ENCODE data around the gene ARSB.
"Not testable (repeated sequence)": the region's sequence is repeated elsewhere in the genome, so short reads cannot be mapped to it uniquely, and the experiment has no call there.

Gene ARSB

DNA sequence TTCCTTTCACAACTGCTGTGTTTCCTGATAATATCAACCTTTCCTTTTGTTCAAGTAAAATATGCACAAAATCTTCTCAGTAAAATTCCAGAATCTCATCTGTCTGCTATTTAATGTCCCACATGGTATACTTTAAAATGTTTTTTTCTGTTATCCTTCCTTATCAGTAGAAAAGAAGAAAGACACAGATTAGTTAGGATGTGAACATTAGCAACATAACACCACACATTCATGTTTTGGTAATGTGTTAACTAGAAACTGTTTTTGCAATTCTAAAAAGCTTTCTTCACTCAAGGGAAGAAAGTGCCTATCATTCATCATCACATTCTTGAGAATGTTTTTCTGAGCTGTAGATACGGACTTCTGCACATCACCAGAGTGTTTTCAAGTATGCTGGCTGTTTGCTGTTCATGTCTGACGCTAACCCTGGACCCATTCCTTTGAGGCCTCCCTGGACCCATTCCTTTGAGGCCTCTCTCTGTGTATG lies 10.5 kb upstream of the ARSB start:
- no peak for DNase-seq (ENCODE audit: low read depth)

DNA sequence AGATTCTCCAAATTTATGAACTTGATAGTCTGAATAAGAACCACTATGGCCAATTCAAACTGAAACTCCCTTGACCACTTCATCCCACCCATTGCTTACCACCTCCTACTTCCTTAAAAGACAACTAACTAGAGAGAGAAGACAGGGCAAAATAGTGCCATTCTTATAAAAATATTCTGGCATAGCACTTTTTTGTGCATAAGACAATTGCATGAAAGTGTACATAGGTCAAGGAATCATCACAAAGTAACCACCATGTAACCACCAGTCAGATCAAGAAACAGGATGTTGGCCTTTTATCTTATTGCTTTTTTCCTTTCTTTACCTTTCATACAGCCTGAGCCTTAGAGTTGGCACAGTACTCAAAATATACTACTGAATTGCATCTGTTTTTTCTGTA lies 8.1 kb upstream of the ARSB start:
- no peak for DNase-seq (ENCODE audit: low read depth)

DNA sequence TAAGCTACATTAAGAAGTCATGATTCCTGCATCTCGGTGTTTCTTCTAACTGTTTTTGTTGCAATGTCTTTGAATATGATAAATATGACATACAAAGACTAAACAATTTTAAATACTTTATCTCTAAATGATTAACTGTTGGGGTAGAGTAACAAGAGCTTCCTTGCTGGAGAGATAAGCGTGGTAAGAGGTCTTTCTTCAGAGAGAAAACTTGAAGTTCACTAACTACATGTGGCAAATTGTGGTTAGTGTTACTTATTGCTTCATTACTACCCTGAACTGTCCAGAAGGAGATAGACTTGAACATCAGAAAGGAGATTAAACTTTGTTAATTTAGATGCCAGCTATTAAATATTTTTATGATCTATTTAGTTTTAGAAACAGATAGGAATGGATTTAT lies 7.0 kb upstream of the ARSB start:
- no peak for DNase-seq (ENCODE audit: low read depth)

DNA sequence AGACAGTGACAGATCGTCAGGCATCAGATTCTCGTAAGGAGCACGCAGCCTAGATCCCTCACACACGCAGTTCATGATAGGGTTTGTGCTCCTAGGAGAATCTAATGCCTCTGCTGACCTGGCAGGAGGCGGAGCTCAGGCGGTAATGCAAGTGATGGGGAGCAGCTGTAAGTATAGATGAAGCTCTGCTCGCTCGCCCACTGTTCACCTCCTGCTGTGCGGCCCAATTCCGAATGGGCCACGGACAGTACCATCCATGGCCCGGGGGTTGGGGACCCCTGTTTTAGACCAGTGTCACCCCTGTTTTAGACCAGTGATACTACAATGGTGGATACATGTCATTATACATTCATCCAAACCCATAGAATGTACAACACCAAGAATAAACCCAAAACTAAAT lies 4.0 kb upstream of the ARSB start:
- DNase-seq (ENCODE audit: low read depth): no peak

DNA sequence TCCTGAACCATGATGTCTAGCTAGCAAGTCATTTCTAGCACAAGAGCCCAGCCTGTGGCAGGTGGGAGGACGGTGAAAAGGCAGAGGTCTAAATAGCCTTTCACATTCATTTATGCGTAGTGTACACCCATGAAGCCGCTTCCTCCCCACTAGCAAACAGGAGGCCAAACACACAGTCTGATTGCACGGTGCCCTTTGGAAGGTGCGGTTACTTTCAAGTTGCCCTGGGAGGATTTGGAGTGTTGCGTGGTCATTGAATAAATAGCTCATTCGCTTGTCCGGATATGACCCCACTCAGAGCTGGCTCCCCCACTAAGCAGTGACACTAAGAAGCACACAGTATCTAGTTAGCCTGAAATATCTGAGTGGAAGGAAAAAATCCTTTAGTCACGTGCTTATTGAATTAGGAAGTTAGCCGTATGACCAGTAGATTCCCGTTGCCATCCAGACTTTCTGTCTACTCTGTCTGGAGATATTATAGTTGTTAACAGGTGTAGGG lies 664 bp upstream of the ARSB start:
- DNase-seq (ENCODE audit: low read depth): peak; percentile 70

DNA sequence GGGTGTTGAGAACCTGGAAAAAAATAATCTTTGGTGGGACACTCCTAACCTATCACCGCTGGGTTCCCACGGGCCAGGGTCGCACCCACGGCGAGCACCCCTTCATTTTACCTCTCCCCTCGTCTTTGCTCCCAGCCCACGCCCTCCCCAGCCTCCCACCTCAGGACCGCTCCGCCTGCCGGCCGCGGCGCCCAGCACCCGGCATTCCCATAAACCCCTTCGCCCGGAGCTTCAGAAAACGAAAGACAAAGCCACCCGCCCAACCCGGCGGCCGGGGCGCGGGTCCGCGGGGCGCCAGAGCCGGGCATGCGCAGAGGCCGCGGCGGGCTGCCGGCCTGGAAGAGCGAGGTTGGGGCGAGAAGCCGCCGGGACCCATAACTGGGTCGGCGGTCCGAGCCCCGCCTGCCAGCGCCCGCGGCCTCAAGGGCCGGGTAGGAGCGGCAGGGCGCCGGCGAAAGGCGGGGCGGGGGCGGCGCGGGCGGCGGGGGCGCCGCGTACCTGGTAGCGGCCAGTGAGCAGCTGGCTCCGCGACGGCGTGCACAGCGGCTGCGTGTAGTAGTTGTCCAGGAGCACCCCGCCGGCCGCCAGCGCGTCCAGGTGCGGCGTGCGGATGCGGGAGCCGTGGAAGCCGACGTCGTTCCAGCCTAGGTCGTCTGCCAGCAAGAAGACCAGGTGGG lies 533 bp downstream of the ARSB start:
- peak; percentile 88 for DNase-seq (ENCODE audit: low read depth)

DNA sequence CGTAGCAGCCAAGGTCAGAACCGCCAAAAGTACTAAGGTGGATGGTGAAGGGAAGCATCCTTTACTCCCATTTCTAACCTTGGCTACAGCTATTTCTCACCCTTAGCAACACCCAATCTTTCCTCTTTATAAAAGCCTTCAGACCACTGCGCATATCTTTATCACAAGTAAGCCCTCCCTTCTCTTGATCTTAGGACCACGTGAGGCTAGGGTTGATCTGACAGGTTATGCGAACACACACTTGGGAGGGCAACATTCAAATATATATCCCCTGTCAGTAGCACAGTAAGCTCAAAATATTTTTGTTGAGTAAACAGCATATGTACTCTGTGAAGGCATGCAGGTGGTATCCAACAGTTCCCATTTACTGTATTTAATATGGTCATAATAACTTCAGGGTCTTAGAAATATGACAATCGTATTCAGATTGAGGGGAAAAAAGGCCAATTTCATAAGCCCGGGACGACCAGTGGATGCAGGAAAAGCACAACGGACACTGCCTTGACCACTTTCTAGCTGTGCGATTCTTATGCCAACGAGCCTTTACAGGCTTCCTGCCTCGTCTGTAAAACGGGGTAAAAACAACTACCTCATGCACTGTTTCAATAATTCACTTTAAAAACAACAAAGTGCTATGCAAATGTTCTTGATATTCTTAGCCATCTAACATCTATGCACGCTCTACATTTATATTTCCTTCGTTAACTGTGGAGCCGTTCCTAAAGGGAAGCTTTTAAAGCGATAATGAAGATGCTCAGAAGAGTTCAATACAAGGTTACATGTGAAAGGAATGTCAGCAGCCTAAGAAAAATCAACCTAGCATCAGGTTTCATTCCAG lies 1.3 kb downstream of the ARSB start:
- peak; percentile 34 for DNase-seq (ENCODE audit: low read depth)

DNA sequence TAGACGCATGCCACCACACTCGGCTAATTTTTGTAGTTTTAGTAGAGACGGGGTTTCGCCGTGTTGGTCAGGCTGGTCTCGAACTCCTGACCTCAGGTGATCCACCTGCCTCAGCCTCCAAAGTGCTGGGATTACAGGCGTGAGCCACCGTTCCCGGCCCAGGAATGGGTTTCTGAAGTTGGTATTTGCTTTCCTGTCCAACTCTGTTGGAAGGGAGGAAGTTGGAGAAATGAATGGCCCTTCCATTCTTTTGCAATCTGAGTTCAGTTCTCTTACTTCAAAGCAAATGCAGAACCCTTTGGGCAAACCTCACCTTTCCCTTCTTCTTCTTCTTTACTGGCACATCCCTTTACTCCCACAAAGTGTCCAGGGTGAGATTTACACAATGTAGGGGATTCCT lies 1.9 kb downstream of the ARSB start:
- DNase-seq (ENCODE audit: low read depth): not testable (repeated sequence)

DNA sequence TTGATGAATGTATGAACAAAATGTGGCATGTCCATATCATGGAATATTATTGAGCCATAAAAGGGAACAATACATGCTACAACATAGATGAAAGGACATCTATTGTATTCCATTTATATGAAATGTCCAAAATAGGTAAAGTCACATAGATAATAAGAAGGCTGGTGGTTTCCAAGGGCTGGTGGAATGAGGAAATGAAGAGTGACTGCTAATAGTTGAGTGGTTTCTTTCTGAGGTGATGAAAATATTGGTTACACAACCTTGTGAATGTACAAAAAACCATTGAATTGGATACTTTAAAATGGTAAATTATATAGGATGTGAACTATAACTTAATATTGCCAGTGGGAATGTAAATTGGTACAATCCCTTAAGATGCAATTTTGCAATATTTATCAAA lies 5.2 kb downstream of the ARSB start:
- DNase-seq (ENCODE audit: low read depth): no peak

DNA sequence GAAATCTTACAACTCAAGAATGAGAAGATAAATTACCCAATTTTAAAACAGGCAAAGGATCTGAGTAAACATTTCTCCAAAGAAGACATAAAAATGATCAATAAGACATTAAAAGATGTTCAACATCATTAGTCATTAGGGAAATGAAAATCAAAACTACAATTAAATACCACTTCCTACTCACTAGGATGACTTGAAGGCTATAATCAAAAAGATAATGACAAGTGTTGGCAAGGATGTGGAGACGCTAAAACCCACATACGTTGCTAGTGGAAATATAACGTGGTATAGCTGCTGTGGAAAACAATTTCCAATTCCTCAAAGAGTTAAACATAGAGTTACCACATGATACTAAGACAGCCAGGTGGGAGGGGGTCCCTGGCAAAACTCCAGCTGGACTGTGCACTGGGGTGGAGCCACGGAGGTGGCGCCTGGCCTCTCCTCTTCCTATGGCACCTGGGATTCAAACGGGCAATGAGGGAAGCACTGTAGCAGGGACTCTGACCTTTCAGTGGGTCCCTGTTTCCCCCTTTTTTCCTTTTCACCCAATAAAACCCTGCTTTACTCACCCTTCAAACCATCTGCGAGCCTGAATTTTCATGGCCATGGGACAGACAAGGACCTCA lies 5.9 kb downstream of the ARSB start:
- no peak for DNase-seq (ENCODE audit: low read depth)

DNA sequence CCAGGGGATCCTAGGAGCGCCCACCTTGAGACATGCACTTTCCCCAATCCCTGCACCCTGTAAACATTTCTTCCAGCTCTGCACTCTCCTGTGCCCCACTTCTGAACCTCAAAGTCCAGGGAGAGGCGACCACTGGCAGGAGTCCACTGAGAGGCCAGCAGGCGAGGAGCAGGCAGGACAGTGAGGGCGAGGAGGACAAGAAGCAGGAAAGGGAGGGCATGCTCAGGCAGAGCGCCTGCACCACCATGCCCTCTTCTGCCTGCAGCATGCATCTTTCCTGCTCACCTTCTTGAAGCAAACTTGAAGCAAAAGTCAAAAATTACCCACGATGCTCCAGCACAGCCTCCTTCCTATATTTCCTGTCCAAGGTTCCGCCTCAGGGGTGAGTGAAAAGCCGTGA lies 10.1 kb downstream of the ARSB start:
- DNase-seq (ENCODE audit: low read depth): no peak

DNA sequence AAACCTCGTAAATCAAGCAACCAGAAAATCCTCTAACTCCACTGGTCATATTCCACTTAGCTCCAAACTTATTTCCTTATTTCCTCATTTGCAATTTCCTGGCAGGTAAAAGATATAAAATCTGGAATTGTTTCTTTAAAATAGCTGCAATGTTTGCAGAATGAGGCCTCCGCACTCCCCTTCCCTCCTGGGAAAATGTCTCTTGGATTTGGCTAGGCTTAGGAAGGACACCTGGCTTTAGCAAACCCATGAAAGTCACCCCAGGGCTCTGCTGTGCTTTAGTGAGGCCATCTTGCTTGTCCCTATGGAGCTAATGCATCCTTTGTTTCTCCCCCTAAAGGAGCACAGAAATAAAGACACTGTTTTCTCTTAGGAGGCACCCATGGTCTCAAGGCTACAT lies 10.5 kb downstream of the ARSB start:
- no peak for DNase-seq (ENCODE audit: low read depth)

DNA sequence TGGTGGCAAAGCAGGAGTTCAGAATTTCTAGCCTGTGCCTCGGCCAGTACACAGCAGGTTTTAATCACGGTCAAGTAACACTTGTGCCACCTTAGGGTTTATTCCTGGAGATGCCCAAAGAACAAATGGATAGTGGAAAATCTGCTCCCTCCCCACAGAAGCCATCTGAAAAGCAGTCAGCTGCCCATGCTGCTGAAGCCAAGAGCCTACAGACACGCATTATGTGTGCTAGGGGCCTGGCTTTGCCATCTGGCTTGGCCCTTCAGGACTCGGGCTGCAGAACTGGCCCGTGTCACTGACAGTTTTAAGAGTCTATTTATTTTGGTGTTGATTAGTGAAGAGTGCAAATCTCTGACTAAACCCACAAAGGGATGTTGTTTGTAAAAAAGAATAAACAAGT lies 11.1 kb downstream of the ARSB start:
- DNase-seq (ENCODE audit: low read depth): no peak

DNA sequence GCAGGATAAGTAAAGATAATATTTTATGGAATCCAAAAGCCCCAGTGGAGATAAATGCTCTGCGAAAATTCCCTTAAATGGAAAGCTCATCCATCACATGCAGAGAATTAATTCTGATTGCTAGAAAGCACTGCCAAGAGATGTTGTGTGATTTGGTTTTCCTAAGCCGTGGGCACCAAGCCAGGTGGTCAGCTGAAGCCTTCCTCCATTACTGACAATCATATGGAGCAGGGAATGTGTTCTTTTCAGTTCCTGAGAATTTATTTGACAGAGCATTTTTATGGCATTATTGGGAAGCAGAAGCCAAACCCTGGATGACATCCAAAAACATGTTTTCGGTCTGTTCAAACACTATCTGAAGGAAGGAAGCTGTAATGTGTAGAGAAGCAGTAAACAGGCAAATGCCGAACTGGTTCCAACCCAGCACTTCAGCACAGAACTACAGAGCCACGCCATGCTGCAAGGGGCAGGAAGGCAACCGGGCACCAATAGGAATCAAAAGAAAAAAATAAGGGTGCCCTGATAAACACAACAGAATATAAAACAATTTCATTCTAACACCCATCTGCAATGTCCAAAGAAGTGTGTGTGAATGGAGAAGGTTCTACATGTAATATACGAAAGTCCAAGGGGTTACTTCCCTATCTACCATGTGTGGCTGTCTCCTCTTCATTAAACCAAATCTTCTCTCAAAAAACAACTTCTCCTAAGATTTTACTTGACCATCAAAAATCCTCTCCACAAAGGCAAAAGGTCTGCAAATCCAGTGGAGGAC lies 12.3 kb downstream of the ARSB start:
- DNase-seq (ENCODE audit: low read depth): peak; percentile 76

DNA sequence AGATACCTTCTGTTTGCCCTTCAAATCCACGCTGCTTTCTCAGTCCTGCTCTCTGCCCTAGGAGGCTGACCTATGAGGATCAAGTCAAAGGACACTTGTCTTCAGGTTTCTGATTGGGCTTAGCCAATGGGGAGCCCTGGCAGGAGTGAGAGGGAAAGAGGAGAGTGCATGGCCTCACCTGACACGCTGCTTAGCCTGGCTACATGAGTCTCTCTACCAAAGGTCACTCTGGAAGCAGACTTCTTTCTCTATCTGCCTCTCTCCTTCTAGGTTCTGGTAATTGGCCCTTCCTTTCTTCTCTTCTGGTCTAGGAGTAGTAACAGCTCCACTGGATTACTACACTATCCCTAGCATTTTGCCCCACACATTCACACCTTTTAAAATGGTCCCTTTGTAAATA lies 13.1 kb downstream of the ARSB start:
- no peak for DNase-seq (ENCODE audit: low read depth)

DNA sequence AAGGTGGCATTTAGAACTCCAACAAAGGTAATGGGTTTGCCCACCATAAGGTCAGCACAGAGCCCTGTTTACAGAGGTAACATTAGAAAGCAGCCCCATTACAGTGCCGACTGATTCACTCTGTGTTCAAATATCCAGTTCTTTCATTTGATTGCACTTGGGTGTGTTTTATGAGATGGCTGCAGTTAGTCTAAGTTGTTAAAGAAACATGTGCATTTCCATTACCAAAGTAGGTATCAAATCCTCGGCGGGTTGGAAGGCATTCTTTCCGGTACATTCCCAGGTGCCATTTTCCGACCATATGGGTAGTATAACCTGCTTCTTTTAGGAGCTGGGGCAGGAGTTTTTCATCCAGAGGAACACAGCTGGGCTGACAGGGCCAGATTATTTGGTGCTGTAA lies 16.3 kb downstream of the ARSB start:
- DNase-seq (ENCODE audit: low read depth): no peak

DNA sequence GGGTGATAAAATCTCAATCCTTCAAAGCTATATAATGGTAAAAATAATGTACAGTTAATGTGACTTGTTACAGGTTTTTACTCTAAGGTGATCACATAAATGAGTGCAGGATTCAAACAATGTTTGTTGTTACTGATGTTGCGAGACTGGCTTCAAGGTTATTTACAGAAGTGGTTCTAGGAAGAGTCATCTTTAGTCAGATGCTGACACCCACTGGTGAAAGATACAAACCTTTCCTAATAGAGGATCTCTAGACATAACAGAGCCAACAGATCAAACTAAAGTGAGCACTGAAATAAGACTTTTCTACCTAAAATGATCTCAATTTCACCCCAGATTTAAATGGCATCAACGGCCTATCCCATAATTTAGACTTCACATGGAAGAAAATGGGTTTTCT lies 20.2 kb downstream of the ARSB start:
- DNase-seq (ENCODE audit: low read depth): peak; percentile 74

DNA sequence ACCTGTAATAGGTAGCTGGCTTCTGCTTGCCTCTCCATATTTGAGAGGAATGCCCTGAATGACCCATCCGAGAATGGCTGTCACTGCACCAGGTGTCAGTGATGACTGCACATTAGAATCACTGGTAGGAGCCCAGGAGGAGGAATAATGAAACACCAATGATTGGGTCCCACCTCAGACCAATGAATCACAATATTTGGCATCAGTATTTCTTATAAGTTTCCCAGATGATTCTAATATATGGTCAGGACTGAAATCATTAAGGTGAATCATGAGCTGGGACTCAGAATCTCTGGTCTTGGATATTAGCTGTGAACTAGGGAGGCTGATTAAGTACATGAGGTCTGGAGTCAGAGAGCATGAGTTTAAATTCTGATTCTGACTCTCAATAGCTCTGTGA lies 23.4 kb downstream of the ARSB start:
- DNase-seq (ENCODE audit: low read depth): no peak

DNA sequence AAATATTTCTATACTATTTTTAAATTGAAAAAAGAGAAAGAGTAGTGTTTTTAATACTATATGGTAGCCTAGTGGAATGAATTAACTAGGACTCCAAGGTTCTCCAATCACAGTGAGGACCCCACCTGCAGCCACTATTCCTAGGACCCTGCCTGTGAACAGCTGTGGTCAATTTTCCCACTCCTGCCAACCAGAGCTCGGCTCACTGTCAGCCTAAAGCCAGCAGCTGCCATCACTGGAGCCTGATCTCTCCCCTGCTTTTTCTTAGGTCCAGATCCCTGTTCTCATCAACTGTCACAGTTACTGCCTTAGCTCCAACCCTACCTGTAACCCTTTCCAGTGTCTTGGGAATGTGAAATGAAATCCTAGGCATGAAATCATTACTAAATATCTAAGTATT lies 25.3 kb downstream of the ARSB start:
- no peak for DNase-seq (ENCODE audit: low read depth)

DNA sequence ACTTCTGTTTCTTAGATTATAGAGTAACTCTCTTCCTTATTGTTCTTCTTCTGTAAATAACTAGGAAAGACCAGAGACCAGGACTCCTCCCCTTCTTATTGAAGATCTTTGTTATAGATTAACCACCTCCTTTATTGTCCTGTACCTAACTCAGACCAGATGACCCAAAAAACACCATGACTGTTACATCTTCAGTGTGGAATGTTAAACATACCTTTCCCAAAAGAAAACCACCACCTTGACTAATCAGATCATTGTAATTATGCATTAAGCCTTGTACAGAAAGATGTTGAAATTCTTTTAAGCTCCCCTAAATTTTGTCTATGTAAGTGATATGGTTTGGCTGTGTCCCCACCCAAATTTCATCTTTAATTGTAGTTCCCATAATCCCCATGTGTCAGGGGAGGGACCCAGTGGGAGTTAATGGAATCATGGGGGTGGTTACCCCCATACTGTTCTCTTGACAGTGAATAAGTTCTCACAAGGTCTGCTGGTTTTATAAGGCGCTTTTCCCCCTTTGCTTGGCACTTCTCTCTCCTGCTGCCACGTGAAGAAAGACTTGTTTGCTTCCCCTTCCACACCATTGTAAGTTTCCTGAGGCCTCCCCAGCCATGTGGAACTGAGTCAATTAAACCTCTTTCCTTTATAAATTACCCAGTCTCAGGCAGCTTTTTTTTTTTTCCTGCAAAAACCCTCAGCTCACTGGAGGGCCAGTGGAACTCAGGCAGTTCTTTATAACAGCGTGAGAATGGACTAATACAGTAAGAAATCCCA lies 26.3 kb downstream of the ARSB start:
- no peak for DNase-seq (ENCODE audit: low read depth)

DNA sequence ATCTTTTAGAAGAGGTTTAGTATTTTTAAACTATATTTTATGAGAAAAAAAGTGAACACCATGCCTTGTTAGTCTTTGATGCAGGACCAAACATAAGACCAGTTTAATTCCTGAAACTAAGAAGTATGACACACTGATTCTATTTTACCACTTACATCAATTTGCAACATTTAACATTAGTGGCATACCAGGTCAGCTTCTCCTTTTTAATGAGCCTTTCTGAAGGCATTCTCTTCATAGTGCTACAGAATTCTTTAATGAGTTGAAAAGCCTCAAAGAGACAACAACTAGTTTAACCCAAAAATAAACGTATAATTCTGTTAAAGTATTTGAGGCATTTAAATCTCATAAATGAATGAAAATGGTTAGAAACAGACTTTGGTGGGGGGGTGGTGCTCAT lies 28.2 kb downstream of the ARSB start:
- DNase-seq (ENCODE audit: low read depth): peak; percentile 66
